GM12891 (cell line): ENCODE data around the gene PSAT1.

Experiments
- PAX5 ChIP-seq: IDR thresholded peaks from 2 replicates; pipeline ENCODE4 v1.6.1; 2011; ENCODE audit warnings: low read length, moderate library complexity, mild to moderate bottlenecking; ENCODE audit not compliant: insufficient read depth, severe bottlenecking
- POLR2A ChIP-seq: IDR thresholded peaks from 2 replicates; pipeline ENCODE4 v1.6.1; 2011; ENCODE audit warnings: low read depth, low read length, control low read depth
- POLR2AphosphoS5 ChIP-seq: IDR thresholded peaks from 2 replicates; pipeline ENCODE4 v1.6.1; 2011; ENCODE audit warnings: low read depth, low read length, control low read depth
- POU2F2 ChIP-seq: IDR thresholded peaks from 2 replicates; pipeline ENCODE4 v1.6.1; 2011; ENCODE audit warnings: low read depth, mild to moderate bottlenecking, control low read depth, low read length, moderate library complexity
- SPI1 ChIP-seq: IDR thresholded peaks from 2 replicates; pipeline ENCODE4 v1.6.1; 2011; ENCODE audit warnings: low read depth, low read length, control low read depth
- TAF1 ChIP-seq: IDR thresholded peaks from 2 replicates; pipeline ENCODE4 v1.6.1; 2011; ENCODE audit warnings: low read depth, low read length, control low read depth

GRCh38 chr9:78272307-78272706 lies 24.6 kb upstream of the PSAT1 start:
- TF ChIP-seq POLR2AphosphoS5 (no peak), POU2F2 (no peak), TAF1 (no peak), POLR2A (no peak), PAX5 (no peak), SPI1 (no peak)
